HG03460 (cell line): ENCODE measurements around the gene KIF9.
"Not testable (repeated sequence)": the region's sequence is repeated elsewhere in the genome, so short reads cannot be mapped to it uniquely, and the experiment has no call there.

Experiments
- ATAC-seq: cut with Tn5 transposase; IDR thresholded peaks from one replicate; pipeline ENCODE4 v1.9.1; 2021; ENCODE audit not compliant: unreplicated experiment

KIF9 gene

DNA sequence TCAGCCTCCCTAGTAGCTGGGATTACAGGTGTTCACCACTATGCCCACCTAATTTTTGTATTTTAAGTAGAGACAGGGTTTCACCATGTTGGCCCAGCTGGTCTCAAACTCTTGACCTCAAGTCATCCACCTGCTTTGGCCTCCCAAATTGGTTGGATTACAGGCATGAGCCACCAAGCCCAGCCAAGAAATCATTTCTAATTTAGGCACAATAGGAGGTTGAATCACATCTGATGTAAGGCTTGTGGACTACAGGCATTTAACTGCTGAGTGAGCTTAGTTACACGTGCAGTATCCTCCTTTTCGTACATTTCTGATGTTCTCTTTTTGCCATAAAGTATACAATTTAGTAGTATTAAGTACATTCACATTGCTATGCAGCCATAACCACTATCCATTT is 87.6 kb downstream of the KIF9 start:
- ATAC-seq: no peak

DNA sequence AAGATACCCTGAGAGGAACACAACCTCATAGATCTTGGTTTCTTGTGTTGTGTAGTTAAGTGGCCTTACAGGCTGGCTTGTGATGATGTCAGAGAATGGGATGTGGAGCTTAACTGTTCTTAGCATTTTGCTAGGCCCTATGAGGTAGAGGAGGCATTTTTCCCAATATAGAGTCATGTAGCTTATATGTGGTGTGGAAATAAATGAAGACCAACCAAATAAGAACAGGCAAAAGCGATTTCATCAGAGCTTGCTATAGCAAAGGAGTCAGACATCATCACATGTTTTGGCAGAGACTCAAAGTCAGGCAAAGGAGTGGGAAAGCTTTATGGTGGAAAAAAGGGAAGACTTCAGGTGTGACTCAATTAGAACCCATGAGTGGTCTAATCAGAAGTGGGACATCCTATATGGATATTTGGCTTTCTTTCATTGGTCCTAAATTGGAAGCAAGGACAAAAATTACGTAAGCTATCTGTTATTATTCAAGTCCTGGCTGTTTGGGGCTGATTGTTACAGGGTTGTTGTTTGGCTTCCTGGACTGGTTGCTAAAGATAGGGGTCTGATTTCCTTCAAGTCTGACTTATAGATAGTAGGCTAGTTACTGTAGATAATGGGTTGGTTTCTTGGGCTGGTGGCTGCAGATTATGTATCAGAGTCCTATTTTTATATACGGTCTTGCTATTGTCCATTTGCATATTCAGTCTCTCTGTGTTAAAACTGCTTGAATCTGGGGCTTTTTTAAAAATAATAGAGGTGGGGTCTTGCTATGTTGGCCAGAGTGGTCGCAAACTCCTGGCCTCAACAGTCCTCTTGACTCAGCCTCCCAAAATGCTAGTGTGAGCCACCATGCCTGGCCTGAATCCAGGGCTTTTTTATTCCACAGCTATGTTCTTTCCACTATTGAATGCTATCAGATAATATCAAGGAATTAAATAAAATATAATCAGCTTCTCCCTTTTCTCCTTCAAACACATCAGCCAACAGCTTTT is 88.4 kb downstream of the KIF9 start:
- ATAC-seq: no peak

DNA sequence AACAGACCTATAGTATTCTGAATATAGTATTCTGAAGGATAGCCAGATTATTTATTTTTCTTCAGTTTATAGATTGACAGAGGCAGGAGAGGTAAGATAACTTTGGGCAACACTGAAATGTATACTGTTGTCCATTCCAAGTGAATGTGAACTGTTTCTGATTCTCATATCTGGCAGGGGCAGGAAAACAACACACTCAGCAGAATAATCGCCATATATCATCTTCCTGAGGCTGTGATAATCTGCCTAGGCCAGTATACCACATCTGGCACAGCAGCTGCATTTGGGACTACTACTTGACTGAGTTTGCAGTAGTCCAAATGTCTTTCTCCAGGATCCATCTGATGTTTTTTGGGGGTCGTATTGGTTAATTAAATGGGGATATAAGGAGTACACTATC is 96.3 kb downstream of the KIF9 start:
- ATAC-seq: no peak

DNA sequence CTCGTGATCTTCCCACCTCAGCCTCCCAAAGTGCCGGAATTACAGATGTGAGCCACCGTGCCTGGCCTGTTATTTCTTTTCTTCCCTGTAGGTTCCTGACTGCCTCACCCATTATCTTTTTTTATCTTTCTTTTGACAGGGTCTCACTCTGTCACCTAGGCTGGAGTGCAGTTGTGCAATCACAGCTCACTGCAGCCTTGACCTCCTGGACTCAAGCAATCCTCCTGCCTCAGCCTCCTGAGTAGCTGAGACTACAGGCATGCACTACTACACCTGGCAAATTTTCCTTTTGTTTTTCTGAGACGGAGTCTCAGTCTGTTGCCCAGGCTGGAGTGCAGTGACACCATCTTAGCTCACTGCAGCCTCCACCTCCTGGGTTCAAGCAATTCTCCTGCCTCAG is 100.9 kb downstream of the KIF9 start:
- not testable (repeated sequence) for ATAC-seq

DNA sequence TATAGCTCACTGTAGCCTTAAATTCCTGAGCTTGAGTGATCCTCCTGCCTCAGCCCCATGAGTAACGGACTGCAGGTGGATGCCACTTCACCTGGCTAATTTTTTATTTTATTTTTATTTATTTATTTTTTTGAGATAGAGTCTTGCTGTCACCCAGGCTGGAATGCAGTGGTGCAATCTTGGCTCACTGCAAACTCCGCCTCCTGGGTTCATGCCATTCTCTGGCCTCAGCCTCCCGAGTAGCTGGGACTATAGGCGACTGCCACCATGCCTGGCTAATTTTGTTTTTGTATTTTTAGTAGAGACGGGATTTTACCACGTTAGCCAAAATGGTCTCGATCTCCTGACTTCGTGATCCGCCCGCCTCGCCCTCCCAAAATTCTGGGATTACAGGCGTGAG is 102.6 kb downstream of the KIF9 start:
- ATAC-seq: not testable (repeated sequence)
